ENCODE results near the gene VENTX.

DNA sequence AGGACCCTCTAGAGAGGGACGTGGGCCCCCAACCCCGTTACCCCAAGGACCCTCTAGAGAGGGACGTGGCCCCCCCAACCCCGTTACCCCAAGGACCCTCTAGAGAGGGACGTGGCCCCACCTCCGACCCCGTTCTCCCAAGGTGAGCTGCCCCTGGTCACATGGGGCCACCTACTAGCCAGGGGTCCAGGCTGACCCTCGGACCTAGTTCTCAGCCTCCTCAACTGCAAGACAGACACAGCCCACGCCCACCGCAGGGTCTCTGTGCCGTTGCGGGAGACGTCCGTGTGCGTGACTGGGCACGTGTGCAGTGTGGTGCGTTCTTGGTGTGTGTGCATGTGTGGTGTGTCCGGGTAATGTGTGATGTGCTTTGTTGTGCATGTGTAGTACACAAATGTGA lies 29.2 kb upstream of the VENTX start:
- TF ChIP-seq, protein P1, sequence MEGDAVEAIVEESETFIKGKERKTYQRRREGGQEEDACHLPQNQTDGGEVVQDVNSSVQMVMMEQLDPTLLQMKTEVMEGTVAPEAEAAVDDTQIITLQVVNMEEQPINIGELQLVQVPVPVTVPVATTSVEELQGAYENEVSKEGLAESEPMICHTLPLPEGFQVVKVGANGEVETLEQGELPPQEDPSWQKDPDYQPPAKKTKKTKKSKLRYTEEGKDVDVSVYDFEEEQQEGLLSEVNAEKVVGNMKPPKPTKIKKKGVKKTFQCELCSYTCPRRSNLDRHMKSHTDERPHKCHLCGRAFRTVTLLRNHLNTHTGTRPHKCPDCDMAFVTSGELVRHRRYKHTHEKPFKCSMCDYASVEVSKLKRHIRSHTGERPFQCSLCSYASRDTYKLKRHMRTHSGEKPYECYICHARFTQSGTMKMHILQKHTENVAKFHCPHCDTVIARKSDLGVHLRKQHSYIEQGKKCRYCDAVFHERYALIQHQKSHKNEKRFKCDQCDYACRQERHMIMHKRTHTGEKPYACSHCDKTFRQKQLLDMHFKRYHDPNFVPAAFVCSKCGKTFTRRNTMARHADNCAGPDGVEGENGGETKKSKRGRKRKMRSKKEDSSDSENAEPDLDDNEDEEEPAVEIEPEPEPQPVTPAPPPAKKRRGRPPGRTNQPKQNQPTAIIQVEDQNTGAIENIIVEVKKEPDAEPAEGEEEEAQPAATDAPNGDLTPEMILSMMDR (conservative IDR thresholded peaks at IDR 0.05; ENCODE audit: low read length), result no peak
- no peak for TF ChIP-seq EZH2phosphoT487 (IDR thresholded peaks at IDR 0.05; ENCODE audit: borderline replicate concordance)

All from Loucy (cell line).